Fibroblast of the aortic adventitia (primary cell): ENCODE results near the gene OPCML. TPM values are rescaled to one million over a fixed set of nuclear protein-coding genes. Genes with fewer than 3 reads are reported as not detected.

Source experiments
- DNase-seq: peaks from one replicate; pipeline ENCODE4 v3.0.0-alpha.2; 2010; ENCODE audit warnings: low read depth
- H3K4me3 ChIP-seq: 2 replicates; pipeline ENCODE4 v1.5.1; 2011; ENCODE audit warnings: low read depth, mild to moderate bottlenecking, control low read depth, low read length, moderate library complexity
- CTCF ChIP-seq: IDR thresholded peaks from 2 replicates; pipeline ENCODE4 v1.5.1; 2011; ENCODE audit warnings: mild to moderate bottlenecking, low read length, control low read depth, inconsistent platforms; ENCODE audit not compliant: insufficient read depth
- total RNA-seq: library from RNA; depleted of rRNA; stranded (reverse); fragments of >200 nt; gene quantifications from 2 replicates; pipeline ENCODE4 v1.2.3, GENCODE V29; 2012; ENCODE audit warnings: low replicate concordance

Gene OPCML
- total RNA-seq, 1 donor = 0.18 TPM

DNA sequence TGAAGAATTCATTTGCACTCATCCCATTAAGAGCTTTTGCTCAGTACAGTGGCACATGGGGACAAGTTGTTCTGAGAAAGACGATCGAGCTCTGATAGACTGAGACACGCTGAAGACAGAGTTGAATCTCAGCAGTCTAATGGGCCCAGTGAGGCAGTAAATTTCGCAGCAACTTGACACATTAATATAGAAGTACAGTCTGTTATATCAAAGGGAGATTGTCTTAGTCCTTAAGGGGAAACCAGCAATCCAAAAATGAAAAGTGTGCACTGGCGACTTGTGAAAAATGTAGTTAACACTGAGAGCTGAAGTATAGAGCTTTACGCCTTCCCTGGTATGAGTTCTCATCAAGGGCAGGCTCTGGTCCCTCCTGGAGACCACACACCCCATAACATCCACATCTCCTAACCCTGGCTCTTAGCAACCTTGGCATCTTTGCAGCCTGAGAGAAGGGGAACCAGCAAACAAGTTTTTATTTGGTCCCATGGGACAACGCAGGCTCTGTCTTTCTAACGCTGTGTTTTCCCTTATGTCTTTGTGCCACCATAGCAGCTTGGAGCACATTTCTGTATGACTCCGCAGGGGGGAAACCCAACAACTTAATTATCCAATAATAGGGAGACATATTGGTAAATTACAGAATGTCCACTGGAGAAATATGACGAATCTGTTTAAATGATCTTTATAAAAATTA lies 952.5 kb downstream of the OPCML start:
- no peak for DNase-seq
- no peak overlapping the region for H3K4me3 ChIP-seq
- TF ChIP-seq CTCF = no peak

GRCh38 chr11:132579136-132579535 lies 953.2 kb downstream of the OPCML start:
- H3K4me3 ChIP-seq = no peak overlapping the region
- DNase-seq = no peak
- TF ChIP-seq CTCF = no peak

DNA sequence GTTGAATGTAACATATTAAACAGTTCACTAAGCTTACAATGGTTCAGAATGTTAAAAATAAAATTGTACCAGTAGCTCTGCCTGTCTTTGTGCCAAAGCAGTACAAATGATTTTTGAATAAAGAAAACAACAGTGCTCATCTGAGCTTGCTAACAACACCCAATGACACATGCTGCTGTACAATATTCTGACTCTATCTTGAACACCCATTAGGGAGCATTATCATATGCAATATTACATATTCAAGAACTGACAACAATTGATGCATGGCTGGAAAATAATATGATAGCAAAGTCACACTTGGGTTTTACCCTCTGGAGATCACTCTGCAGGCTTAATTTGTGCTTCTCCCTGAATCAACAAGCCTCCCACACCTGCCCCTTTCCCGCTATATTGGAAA lies 953.7 kb downstream of the OPCML start:
- DNase-seq = no peak
- TF ChIP-seq CTCF = no peak
- no peak overlapping the region for H3K4me3 ChIP-seq

- no peak for TF ChIP-seq CTCF
Observed at GRCh38 chr11:132576706-132577105, 955.6 kb downstream of the OPCML start.

DNA sequence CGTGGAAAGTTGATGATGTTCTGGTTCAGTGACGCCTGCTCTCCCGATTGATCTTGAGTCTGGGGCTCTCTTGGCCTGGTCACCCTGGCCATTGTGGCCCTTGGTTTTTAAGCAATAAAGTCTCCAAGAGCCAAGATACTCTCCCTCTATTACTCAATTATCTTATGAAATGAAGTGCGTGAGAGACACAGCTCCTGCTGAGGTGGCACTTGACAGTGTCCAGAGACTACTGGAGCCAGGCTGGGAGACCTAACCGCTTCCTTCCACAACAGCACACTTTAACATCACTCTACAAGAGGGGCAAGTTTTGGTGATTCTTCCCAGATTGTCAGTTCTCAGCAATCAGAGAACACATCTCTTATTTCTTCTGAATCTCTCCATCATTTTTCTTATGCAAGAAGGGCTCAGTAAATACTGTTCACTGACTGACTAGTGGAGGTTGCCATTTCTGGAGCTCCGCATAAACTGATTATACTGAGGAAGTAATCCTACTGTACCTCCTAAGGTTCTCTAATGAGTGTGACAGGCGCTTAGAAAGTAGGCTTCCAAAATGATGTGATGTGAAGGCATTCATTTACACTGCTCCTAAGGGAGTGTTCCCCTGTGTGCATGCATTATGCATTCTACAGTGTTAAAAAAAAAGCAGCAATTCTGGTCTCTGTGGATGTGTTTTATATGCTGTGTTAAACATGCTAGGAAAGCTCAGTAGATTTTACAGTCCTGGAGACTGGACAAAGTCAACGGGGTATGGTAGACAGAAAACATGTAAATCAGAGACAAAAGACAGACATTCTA lies 968.0 kb downstream of the OPCML start:
- no peak overlapping the region for H3K4me3 ChIP-seq
- no peak for TF ChIP-seq CTCF
- no peak for DNase-seq

More at GRCh38 chr11:132576706-132577105, 955.6 kb downstream of the OPCML start:
- DNase-seq = peak; percentile 9
- H3K4me3 ChIP-seq = no peak overlapping the region

DNA sequence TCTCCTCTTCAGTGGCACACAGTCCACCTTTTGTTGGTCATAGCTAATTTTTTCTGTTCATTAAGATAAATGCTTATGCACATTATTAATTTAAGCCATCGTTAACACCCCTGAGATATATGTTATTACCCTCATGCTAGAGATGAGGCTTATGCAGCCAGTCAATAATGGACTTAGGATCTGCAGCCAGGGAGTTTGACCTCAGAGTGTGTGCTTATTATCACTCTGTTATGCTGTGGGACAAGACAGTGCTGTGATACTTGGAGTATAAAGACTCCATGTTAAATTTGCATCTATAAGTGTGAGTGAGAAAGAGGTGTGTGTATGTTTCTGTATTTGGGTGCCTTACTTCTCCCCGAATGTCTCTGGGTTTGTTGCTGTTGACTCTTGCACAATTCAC lies 969.3 kb downstream of the OPCML start:
- TF ChIP-seq CTCF = no peak
- DNase-seq = no peak
- H3K4me3 ChIP-seq = no peak overlapping the region

DNA sequence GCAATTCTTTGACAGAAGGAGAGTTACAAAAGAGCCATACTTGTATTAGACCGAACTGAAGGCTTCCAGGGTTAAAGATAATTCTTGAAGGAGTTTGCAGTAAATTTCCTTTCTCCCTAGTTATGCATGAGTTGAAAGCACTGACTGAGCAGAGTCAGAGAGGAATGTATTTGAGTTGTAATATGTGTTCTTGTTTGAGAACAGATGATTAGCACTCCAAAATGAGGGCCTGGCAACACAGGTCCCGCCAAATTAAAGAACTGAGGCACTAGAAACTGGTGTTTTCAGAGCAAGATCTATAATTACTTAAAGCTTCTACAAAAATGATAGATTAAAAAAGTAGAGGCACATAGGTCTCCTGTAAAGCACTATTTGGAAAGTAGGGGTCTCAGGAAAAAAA lies 970.4 kb downstream of the OPCML start:
- DNase-seq = no peak
- no peak overlapping the region for H3K4me3 ChIP-seq
- no peak for TF ChIP-seq CTCF
